Brain microvascular endothelial cell (primary cell): Measurements from ENCODE around the gene WNT5B.

Source experiments
- DNase-seq: peaks from one replicate; pipeline ENCODE4 v3.0.0-alpha.2; 2020
- H3K27ac ChIP-seq: fragments of 250-450 bp; sonication (Bioruptor Pico); 2 replicates; pipeline ENCODE4 v1.5.1; 2020; ENCODE audit warnings: mild to moderate bottlenecking, moderate library complexity
- H3K27me3 ChIP-seq: fragments of 250-450 bp; sonication (Bioruptor Pico); replicated peaks from 2 replicates; pipeline ENCODE4 v1.5.1; 2020; ENCODE audit warnings: mild to moderate bottlenecking
- H3K36me3 ChIP-seq: fragments of 250-450 bp; sonication (Bioruptor Pico); replicated peaks from 2 replicates; pipeline ENCODE4 v1.5.1; 2020; ENCODE audit warnings: mild to moderate bottlenecking
- H3K4me3 ChIP-seq: 2 replicates; pipeline ENCODE4 v1.5.1; 2011; ENCODE audit warnings: low read depth, mild to moderate bottlenecking, control low read depth, low read length, moderate library complexity
- in situ Hi-C: cut with HindIII; loops from 2 replicates; pipeline ENCODE4 v1.10.0; 2017; ENCODE audit warnings: low sequenced_read_pairs, low pct_ligation_motif_present
- TF ChIP-seq, protein P1 (sequence below): IDR thresholded peaks from 2 replicates; pipeline ENCODE4 v1.5.1; 2011; ENCODE audit warnings: low read depth, mild to moderate bottlenecking, moderate library complexity, low read length, control low read depth, inconsistent platforms; ENCODE audit errors: missing control alignments

WNT5B gene

DNA sequence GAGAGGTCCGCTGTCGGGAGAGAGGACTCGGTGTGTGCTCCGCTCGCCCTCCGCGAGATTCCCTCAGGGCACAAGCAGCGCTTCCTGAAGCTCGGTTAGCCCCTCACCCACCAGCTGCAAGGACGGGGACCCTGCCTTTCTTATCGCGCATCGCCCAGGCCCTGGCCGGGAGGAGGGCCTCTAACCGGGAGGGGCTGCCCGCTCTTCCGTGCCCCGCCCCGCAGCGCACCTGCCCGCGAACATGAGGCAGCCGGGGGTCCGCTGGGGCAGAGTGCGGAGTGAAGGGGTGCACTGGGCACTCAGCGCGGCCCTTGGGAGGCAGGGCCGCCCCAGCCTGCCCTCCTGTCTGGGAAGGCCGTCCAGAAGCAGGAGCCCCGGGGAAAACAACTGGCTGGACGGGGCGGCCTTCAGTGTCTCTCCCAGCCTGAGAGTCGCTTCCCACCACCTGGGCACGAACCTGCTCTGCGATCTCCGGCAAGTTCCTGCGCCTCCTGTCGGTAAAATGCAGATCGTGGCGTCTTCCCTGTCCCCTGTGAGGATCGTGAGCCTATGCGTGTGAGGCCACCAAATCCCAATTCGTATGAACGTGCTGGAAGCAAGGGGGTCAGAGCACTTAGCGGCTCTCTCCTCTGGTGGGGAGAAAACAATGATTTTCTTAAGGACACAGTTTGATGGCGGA lies 33.9 kb downstream of the WNT5B start:
- TF ChIP-seq, protein P1, sequence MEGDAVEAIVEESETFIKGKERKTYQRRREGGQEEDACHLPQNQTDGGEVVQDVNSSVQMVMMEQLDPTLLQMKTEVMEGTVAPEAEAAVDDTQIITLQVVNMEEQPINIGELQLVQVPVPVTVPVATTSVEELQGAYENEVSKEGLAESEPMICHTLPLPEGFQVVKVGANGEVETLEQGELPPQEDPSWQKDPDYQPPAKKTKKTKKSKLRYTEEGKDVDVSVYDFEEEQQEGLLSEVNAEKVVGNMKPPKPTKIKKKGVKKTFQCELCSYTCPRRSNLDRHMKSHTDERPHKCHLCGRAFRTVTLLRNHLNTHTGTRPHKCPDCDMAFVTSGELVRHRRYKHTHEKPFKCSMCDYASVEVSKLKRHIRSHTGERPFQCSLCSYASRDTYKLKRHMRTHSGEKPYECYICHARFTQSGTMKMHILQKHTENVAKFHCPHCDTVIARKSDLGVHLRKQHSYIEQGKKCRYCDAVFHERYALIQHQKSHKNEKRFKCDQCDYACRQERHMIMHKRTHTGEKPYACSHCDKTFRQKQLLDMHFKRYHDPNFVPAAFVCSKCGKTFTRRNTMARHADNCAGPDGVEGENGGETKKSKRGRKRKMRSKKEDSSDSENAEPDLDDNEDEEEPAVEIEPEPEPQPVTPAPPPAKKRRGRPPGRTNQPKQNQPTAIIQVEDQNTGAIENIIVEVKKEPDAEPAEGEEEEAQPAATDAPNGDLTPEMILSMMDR = peak; percentile 66
- DNase-seq = no peak
- no peak overlapping the region for H3K4me3 ChIP-seq
- H3K36me3 ChIP-seq = no peaks in the 10 kb centered on the region
- in situ Hi-C loops = loop anchor here (25.0 kb wide), 1 partner anchor 124 kb away; no protein-coding TSS in a partner anchor
- no peak overlapping the region for H3K27ac ChIP-seq
- H3K27me3 ChIP-seq = no peaks in the 10 kb centered on the region

DNA sequence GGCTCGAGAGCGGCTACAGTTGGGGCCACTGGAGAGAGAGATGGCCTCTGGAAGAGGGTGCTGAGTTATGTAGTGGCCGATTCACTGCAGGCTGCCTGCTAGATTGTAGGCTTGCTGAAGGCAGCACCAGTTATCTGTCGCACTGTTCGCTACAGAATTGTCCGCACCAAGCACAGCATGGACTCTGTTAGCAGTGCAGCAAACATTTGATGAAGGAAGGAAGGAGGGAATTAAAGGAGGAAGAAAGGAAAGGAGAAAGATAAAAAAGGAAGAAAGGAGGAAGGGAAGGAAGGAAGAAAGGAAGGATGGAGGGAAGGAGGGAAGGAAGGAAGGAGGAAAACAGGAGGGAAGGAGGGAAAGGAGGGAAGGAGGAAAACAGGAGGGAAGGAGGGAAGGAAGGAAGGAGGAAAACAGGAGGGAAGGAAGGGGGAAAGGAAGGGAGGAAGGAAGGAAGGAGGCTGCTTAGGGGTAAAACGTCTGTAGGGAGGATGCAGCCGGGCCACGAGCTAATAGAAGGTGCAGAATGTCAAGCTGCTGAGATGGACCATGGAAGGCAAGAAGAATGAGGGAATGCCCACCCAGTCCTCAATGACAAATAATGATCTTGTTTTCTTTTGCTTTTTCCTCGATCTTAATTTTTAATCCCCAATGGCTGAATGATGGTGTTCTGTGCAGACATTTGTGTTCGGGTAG lies 34.6 kb downstream of the WNT5B start:
- Histone ChIP-seq H3K27me3 (no peaks in the 10 kb centered on the region), H3K4me3 (no peak overlapping the region), H3K36me3 (no peaks in the 10 kb centered on the region), H3K27ac (no peak overlapping the region)
- TF ChIP-seq, protein P1 = no peak
- no peak for DNase-seq
- in situ Hi-C loops = loop anchor here (25.0 kb wide), 1 partner anchor 124 kb away; no protein-coding TSS in a partner anchor

- TF ChIP-seq, protein P1 = no peak
- in situ Hi-C loops = loop anchor here (25.0 kb wide), 1 partner anchor 122 kb away; no protein-coding TSS in a partner anchor
These were observed 36.3 kb downstream of the WNT5B start for GRCh38 chr12:1665366-1665765.

DNA sequence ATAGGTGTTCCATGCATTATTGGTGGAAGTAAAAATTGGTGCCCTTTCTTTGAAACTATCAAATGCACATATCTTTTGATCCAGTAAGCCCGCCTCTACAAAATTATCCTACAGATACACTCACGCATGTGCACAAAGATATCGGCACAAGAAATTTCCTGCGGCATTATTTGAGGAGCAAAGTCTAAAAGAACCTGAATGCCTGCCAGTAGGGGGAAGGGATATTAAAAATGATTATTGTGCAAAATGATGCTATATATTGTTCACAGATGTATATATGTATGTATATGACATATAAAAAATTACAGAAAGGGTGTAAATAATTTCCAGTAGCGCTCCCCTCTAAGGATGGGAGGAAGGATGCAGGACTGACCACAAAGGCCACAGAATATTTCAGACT lies 37.2 kb downstream of the WNT5B start:
- in situ Hi-C loops = loop anchor here (25.0 kb wide), 1 partner anchor 121 kb away; no protein-coding TSS in a partner anchor
- H3K36me3 ChIP-seq = no peaks in the 10 kb centered on the region
- H3K27ac ChIP-seq = no peak overlapping the region
- no peak overlapping the region for H3K4me3 ChIP-seq
- DNase-seq = no peak
- TF ChIP-seq, protein P1 = no peak
- H3K27me3 ChIP-seq = no peaks in the 10 kb centered on the region

More at GRCh38 chr12:1665366-1665765, 36.3 kb downstream of the WNT5B start:
- Histone ChIP-seq H3K27ac (no peak overlapping the region), H3K4me3 (no peak overlapping the region), H3K36me3 (no peaks in the 10 kb centered on the region), H3K27me3 (no peaks in the 10 kb centered on the region)
- DNase-seq = no peak

DNA sequence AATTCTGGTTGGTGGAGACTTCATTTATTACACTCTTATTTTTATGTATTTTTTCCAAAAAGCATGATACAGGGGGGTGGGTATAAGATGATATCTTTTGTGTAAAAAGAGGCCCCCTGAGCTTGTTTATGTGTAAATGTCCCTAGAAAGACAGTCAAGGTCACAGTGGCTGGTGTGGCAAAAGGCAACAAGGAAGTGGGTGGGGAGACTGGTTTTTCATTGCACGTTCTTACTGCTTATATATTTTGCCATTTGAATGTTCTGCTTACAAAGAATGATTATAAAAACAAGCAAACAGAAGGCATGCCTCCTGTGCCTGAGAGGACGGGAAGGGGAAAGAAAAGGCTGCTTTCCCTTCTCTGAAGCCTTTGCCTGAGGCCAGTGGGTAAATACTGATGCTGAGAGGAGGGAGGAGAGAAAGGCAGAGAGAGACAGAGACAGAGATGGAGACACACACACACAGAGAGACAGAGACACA lies 37.7 kb downstream of the WNT5B start:
- no peaks in the 10 kb centered on the region for H3K27me3 ChIP-seq
- no peak overlapping the region for H3K4me3 ChIP-seq
- H3K27ac ChIP-seq = no peak overlapping the region
- H3K36me3 ChIP-seq = no peaks in the 10 kb centered on the region
- in situ Hi-C loops = loop anchor here (25.0 kb wide), 1 partner anchor 121 kb away; no protein-coding TSS in a partner anchor
- no peak for DNase-seq
- TF ChIP-seq, protein P1 = no peak
